ENCODE data around the gene CEP72. TPM values are rescaled to one million over a fixed set of nuclear protein-coding genes. Genes with fewer than 3 reads are reported as not detected.

The CEP72 gene
- total RNA-seq, 1 donor from 2014 or later, result 7.0 TPM

DNA sequence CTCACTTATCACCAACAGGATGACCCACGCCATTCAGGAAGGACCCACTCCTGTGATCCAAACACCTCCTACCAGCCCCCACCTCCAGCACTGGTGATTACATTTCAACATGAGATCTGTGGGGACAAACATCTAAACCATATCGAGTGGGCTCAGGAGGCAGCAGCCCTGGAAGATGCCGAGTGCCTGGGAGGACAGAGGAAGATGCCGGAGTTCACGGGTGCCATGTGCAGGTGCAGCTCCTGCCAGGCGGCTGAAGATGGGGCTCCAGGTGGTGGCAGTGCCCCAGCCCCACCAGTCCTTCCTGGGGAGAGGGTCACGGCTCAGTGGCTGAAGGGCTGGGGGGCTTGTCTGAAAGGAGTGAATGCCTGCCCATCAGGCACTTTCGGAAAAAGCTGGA lies 6.1 kb upstream of the CEP72 start:
- TF ChIP-seq CTCF (IDR thresholded peaks at IDR 0.05; ENCODE audit: insufficient read depth, low read depth, low read length), result no peak
- no peak for TF ChIP-seq EZH2 (IDR thresholded peaks at IDR 0.05; ENCODE audit: insufficient read depth, low read length)
- H3K4me2 ChIP-seq (ENCODE audit: low read length), result no peak overlapping the region
- no peaks in the 10 kb centered on the region for H3K9me3 ChIP-seq (ENCODE audit: insufficient read depth, low read depth, low read length)
- Mint-ChIP-seq H3K9me3 (ENCODE audit: unreplicated experiment) (no peaks in the 10 kb centered on the region), H3K27ac (ENCODE audit: unreplicated experiment) (peak overlapping the region; percentile 77), H3K27me3 (ENCODE audit: low read depth, unreplicated experiment) (peaks cover 52% of the 10 kb centered on the region), H3K4me1 (ENCODE audit: low read depth, unreplicated experiment) (peaks cover 1% of the 10 kb centered on the region), H3K36me3 (ENCODE audit: low read depth, unreplicated experiment) (peaks cover 1% of the 10 kb centered on the region), H3K4me3 (ENCODE audit: unreplicated experiment) (no peak overlapping the region)
- no peak overlapping the region for H3K9ac ChIP-seq (ENCODE audit: low read length)
- no peak overlapping the region for H3K27ac ChIP-seq (ENCODE audit: low read depth, low read length)
- H3K27me3 ChIP-seq (ENCODE audit: insufficient read depth, low read length), result peaks cover 5% of the 10 kb centered on the region
- no peak for DNase-seq (ENCODE audit: low read depth)
- no peak overlapping the region for H2AFZ ChIP-seq (ENCODE audit: low read depth, low read length)
- no peak for FAIRE-seq
- H3K79me2 ChIP-seq (ENCODE audit: insufficient read depth, low read length), result no peaks in the 10 kb centered on the region
- H3K36me3 ChIP-seq (ENCODE audit: insufficient read depth, low read length), result no peaks in the 10 kb centered on the region
- no peaks in the 10 kb centered on the region for H4K20me1 ChIP-seq (ENCODE audit: insufficient read depth, low read length)
- no peak overlapping the region for H3K4me3 ChIP-seq (ENCODE audit: insufficient read depth, low read depth, low read length)
- H3K4me1 ChIP-seq (ENCODE audit: insufficient read depth, low read length), result peaks cover under 1% of the 10 kb centered on the region

GRCh38 chr5:606526-607399 lies 5.4 kb upstream of the CEP72 start:
- H3K79me2 ChIP-seq (ENCODE audit: insufficient read depth, low read length), result no peaks in the 10 kb centered on the region
- no peaks in the 10 kb centered on the region for H3K9me3 ChIP-seq (ENCODE audit: insufficient read depth, low read depth, low read length)
- no peak for DNase-seq (ENCODE audit: low read depth)
- H3K4me3 ChIP-seq (ENCODE audit: insufficient read depth, low read depth, low read length), result no peak overlapping the region
- H4K20me1 ChIP-seq (ENCODE audit: insufficient read depth, low read length), result no peaks in the 10 kb centered on the region
- no peak overlapping the region for H3K27ac ChIP-seq (ENCODE audit: low read depth, low read length)
- peaks cover 5% of the 10 kb centered on the region for H3K27me3 ChIP-seq (ENCODE audit: insufficient read depth, low read length)
- peaks cover 1% of the 10 kb centered on the region for H3K4me1 Mint-ChIP-seq (ENCODE audit: low read depth, unreplicated experiment)
- peaks cover 1% of the 10 kb centered on the region for H3K36me3 Mint-ChIP-seq (ENCODE audit: low read depth, unreplicated experiment)
- H3K27me3 Mint-ChIP-seq (ENCODE audit: low read depth, unreplicated experiment), result peaks cover 50% of the 10 kb centered on the region
- no peak overlapping the region for H3K9ac ChIP-seq (ENCODE audit: low read length)
- peak overlapping the region; percentile 16 for H3K4me3 Mint-ChIP-seq (ENCODE audit: unreplicated experiment)
- no peak overlapping the region for H2AFZ ChIP-seq (ENCODE audit: low read depth, low read length)
- H3K4me1 ChIP-seq (ENCODE audit: insufficient read depth, low read length), result peaks cover 6% of the 10 kb centered on the region
- no peaks in the 10 kb centered on the region for H3K9me3 Mint-ChIP-seq (ENCODE audit: unreplicated experiment)
- H3K36me3 ChIP-seq (ENCODE audit: insufficient read depth, low read length), result no peaks in the 10 kb centered on the region
- H3K27ac Mint-ChIP-seq (ENCODE audit: unreplicated experiment), result no peak overlapping the region
- H3K4me2 ChIP-seq (ENCODE audit: low read length), result no peak overlapping the region
- TF ChIP-seq EZH2 (IDR thresholded peaks at IDR 0.05; ENCODE audit: insufficient read depth, low read length) (no peak), CTCF (IDR thresholded peaks at IDR 0.05; ENCODE audit: insufficient read depth, low read depth, low read length) (no peak)
- no peak for FAIRE-seq

Measured in astrocyte (in vitro differentiated cells and primary cell).